Activated T-cell treated with anti-CD3 and anti-CD28 coated beads, Interleukin-2, amount 50 U/mL, for 48 hours (primary cell): ENCODE results near the gene GRIP2.
A peak's percentile ranks its signal among the peaks of the same experiment; 100 is the strongest.

ENCODE experiments used
- DNase-seq, 2 experiments: peaks; one replicate each; pipeline ENCODE4 v3.0.0-alpha.2; 2020

GRIP2 gene

GRCh38 chr3:14463330-14464140 is 76.6 kb downstream of the GRIP2 start:
- DNase-seq = no peak

GRCh38 chr3:14462738-14463137 is 77.4 kb downstream of the GRIP2 start:
- peak; percentile 44 to 55 for DNase-seq

- peak in 1 of 2 experiments; percentile 34 for DNase-seq
Observed at GRCh38 chr3:14461748-14462324, 78.3 kb downstream of the GRIP2 start.

GRCh38 chr3:14461006-14461747 is 79.0 kb downstream of the GRIP2 start:
- no peak for DNase-seq

GRCh38 chr3:14460342-14461005 is 79.7 kb downstream of the GRIP2 start:
- no peak for DNase-seq

- DNase-seq = no peak
Observed at GRCh38 chr3:14459787-14460186, 80.4 kb downstream of the GRIP2 start.

- no peak for DNase-seq
Observed at GRCh38 chr3:14459384-14459783, 80.8 kb downstream of the GRIP2 start.

GRCh38 chr3:14458434-14459275 is 81.5 kb downstream of the GRIP2 start:
- DNase-seq = peak; percentile 24 to 45

- no peak for DNase-seq
Observed at GRCh38 chr3:14457999-14458398, 82.1 kb downstream of the GRIP2 start.

- no peak for DNase-seq
Observed at GRCh38 chr3:14457481-14457880, 82.7 kb downstream of the GRIP2 start.

- no peak for DNase-seq
Observed at GRCh38 chr3:14456794-14457193, 83.3 kb downstream of the GRIP2 start.

- no peak for DNase-seq
Observed at GRCh38 chr3:14455571-14456317, 84.4 kb downstream of the GRIP2 start.

GRCh38 chr3:14454639-14455310 is 85.4 kb downstream of the GRIP2 start:
- no peak for DNase-seq

GRCh38 chr3:14453876-14454638 is 86.1 kb downstream of the GRIP2 start:
- no peak for DNase-seq

- DNase-seq = no peak
Observed at GRCh38 chr3:14452740-14453710, 87.1 kb downstream of the GRIP2 start.

GRCh38 chr3:14451844-14452739 is 88.0 kb downstream of the GRIP2 start:
- no peak for DNase-seq

GRCh38 chr3:14450922-14451606 is 89.1 kb downstream of the GRIP2 start:
- DNase-seq = no peak
